Measurements from ENCODE around the gene ESPN. TPM values are rescaled to one million over a fixed set of nuclear protein-coding genes. Genes with fewer than 3 reads are reported as not detected.

Gene ESPN
- total RNA-seq, 1 donor from 2014 or later, result 0.66 TPM

DNA sequence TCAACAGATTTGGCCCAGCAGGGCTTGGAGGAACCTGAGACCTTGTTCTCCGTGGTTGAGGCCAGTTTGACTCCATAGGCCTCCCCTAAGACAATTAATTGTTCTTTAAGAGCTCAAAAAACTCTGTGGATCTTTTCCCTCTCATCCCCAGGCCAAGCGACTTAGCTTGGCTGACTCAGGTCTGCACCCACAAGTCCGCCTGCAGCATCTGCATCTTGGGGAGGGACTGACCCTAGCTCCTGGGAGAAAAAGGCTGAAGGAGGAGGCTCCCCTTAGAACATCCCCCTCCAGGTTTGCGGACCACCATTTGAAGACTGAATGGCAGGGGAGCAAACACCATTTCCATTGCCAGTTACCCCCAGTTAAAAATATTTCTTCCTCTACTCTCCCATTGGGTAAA is 3.3 kb upstream of the ESPN start:
- no peak for DNase-seq (ENCODE audit: low read depth)
- H3K36me3 Mint-ChIP-seq (ENCODE audit: low read depth, unreplicated experiment), result peaks cover 2% of the 10 kb centered on the region
- no peak overlapping the region for H3K4me3 Mint-ChIP-seq (ENCODE audit: unreplicated experiment)

DNA sequence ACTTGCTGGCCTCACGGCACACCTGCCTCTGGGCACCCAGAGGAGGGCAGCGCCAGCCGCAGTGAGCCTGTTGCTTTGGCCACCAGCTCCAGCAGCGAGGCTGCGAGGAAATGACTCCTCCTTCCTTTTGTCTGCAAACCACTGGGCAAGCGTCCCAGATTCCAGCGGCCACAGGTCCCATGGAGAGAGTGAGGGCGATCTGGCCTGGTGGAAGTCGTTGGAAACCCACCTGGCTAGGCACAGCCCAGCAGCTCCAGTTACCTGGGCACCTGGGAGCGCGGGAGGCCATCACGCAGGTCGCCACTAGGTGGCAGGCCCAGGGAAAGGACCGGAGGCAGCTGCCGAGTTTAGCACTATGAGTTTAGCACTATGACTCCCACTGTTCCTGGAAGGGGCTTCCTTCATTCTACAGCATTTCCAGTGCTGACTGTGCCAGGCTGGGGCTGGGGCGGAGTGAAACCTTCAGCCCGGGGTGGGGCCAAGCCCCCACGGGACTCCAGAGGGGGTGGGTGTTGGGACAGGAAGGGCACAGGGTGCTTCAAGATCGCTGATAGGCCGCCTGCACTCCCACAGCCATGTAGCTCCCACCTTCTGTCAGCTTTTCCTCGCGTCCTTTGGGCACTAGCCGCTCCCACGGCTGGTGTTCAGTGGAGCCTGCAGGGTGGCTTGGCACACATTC is 1.1 kb upstream of the ESPN start:
- Histone ChIP-seq H2AFZ (ENCODE audit: low read depth, low read length) (no peak overlapping the region), H3K9me3 (ENCODE audit: insufficient read depth, low read depth, low read length) (no peaks in the 10 kb centered on the region), H3K36me3 (ENCODE audit: insufficient read depth, low read length) (no peaks in the 10 kb centered on the region), H4K20me1 (ENCODE audit: insufficient read depth, low read length) (no peaks in the 10 kb centered on the region), H3K79me2 (ENCODE audit: insufficient read depth, low read length) (no peaks in the 10 kb centered on the region), H3K4me3 (ENCODE audit: insufficient read depth, low read depth, low read length) (no peak overlapping the region), H3K27me3 (ENCODE audit: insufficient read depth, low read length) (peaks cover 56% of the 10 kb centered on the region), H3K4me1 (ENCODE audit: insufficient read depth, low read length) (peaks cover 22% of the 10 kb centered on the region), H3K9ac (ENCODE audit: low read length) (no peak overlapping the region), H3K4me2 (ENCODE audit: low read length) (peak overlapping the region; percentile 22), H3K27ac (ENCODE audit: low read depth, low read length) (no peak overlapping the region)
- Mint-ChIP-seq H3K27me3 (ENCODE audit: low read depth, unreplicated experiment) (peaks cover 59% of the 10 kb centered on the region), H3K36me3 (ENCODE audit: low read depth, unreplicated experiment) (no peaks in the 10 kb centered on the region), H3K9me3 (ENCODE audit: unreplicated experiment) (no peaks in the 10 kb centered on the region), H3K27ac (ENCODE audit: unreplicated experiment) (peak overlapping the region; percentile 7), H3K4me3 (ENCODE audit: unreplicated experiment) (no peak overlapping the region), H3K4me1 (ENCODE audit: low read depth, unreplicated experiment) (no peaks in the 10 kb centered on the region)
- FAIRE-seq (no peak), DNase-seq (ENCODE audit: low read depth) (peak; percentile 48)
- TF ChIP-seq, protein P1, sequence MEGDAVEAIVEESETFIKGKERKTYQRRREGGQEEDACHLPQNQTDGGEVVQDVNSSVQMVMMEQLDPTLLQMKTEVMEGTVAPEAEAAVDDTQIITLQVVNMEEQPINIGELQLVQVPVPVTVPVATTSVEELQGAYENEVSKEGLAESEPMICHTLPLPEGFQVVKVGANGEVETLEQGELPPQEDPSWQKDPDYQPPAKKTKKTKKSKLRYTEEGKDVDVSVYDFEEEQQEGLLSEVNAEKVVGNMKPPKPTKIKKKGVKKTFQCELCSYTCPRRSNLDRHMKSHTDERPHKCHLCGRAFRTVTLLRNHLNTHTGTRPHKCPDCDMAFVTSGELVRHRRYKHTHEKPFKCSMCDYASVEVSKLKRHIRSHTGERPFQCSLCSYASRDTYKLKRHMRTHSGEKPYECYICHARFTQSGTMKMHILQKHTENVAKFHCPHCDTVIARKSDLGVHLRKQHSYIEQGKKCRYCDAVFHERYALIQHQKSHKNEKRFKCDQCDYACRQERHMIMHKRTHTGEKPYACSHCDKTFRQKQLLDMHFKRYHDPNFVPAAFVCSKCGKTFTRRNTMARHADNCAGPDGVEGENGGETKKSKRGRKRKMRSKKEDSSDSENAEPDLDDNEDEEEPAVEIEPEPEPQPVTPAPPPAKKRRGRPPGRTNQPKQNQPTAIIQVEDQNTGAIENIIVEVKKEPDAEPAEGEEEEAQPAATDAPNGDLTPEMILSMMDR (IDR thresholded peaks at IDR 0.05; ENCODE audit: insufficient read depth, low read depth, low read length), result peak; percentile 41
- no peak for TF ChIP-seq EZH2 (IDR thresholded peaks at IDR 0.05; ENCODE audit: insufficient read depth, low read length)

More for the DNA sequence above, 3.3 kb upstream of the ESPN start:
- H3K79me2 ChIP-seq (ENCODE audit: insufficient read depth, low read length), result no peaks in the 10 kb centered on the region
- Mint-ChIP-seq H3K4me1 (ENCODE audit: low read depth, unreplicated experiment) (no peaks in the 10 kb centered on the region), H3K27me3 (ENCODE audit: low read depth, unreplicated experiment) (peaks cover 61% of the 10 kb centered on the region), H3K27ac (ENCODE audit: unreplicated experiment) (peak overlapping the region; percentile 34), H3K9me3 (ENCODE audit: unreplicated experiment) (no peaks in the 10 kb centered on the region)
- H3K9me3 ChIP-seq (ENCODE audit: insufficient read depth, low read depth, low read length), result no peaks in the 10 kb centered on the region
- H3K4me2 ChIP-seq (ENCODE audit: low read length), result no peak overlapping the region
- peaks cover 73% of the 10 kb centered on the region for H3K27me3 ChIP-seq (ENCODE audit: insufficient read depth, low read length)
- FAIRE-seq, result no peak
- no peak overlapping the region for H3K9ac ChIP-seq (ENCODE audit: low read length)
- H3K36me3 ChIP-seq (ENCODE audit: insufficient read depth, low read length), result no peaks in the 10 kb centered on the region
- no peaks in the 10 kb centered on the region for H4K20me1 ChIP-seq (ENCODE audit: insufficient read depth, low read length)
- TF ChIP-seq, protein P1 (IDR thresholded peaks at IDR 0.05; ENCODE audit: insufficient read depth, low read depth, low read length), result no peak
- TF ChIP-seq EZH2 (IDR thresholded peaks at IDR 0.05; ENCODE audit: insufficient read depth, low read length), result no peak
- H3K4me3 ChIP-seq (ENCODE audit: insufficient read depth, low read depth, low read length), result no peak overlapping the region
- no peak overlapping the region for H2AFZ ChIP-seq (ENCODE audit: low read depth, low read length)
- H3K4me1 ChIP-seq (ENCODE audit: insufficient read depth, low read length), result peaks cover 22% of the 10 kb centered on the region
- H3K27ac ChIP-seq (ENCODE audit: low read depth, low read length), result no peak overlapping the region

DNA sequence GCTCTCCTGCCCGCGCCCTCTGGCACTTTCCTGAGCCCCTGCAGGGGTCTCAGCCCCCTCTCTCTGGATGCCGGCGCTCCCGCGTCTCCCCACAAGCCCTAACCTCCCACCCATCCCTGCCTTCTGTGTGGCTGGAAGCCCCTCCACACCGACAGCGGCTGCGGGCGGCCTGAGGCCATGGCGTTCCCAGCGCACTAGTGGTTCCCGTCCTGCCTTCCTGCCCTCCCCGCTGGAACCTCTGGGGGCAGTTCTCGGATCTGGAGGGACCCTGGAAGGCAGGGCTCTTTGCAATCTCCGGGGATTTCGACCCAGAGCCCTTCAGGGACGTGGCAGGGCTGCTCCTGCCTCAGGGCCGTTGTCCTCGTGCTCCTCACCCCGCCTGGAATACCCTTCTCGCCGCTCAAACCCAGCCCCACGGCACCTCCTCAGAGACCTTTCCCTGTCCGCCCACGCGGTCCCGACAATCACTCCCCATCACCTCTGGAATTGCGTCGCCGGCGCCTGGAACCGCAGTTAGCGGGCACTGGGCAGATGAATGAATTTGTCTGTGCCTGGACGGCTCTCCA is 493 bp upstream of the ESPN start:
- Histone ChIP-seq H3K4me3 (ENCODE audit: insufficient read depth, low read depth, low read length) (no peak overlapping the region), H3K79me2 (ENCODE audit: insufficient read depth, low read length) (no peaks in the 10 kb centered on the region), H3K4me2 (ENCODE audit: low read length) (peak overlapping the region; percentile 22), H3K9me3 (ENCODE audit: insufficient read depth, low read depth, low read length) (no peaks in the 10 kb centered on the region), H3K36me3 (ENCODE audit: insufficient read depth, low read length) (no peaks in the 10 kb centered on the region), H2AFZ (ENCODE audit: low read depth, low read length) (no peak overlapping the region), H3K4me1 (ENCODE audit: insufficient read depth, low read length) (peaks cover 22% of the 10 kb centered on the region), H4K20me1 (ENCODE audit: insufficient read depth, low read length) (no peaks in the 10 kb centered on the region), H3K27me3 (ENCODE audit: insufficient read depth, low read length) (peaks cover 56% of the 10 kb centered on the region), H3K27ac (ENCODE audit: low read depth, low read length) (no peak overlapping the region), H3K9ac (ENCODE audit: low read length) (no peak overlapping the region)
- H3K9me3 Mint-ChIP-seq (ENCODE audit: unreplicated experiment), result no peaks in the 10 kb centered on the region
- no peak overlapping the region for H3K4me3 Mint-ChIP-seq (ENCODE audit: unreplicated experiment)
- no peaks in the 10 kb centered on the region for H3K4me1 Mint-ChIP-seq (ENCODE audit: low read depth, unreplicated experiment)
- H3K27me3 Mint-ChIP-seq (ENCODE audit: low read depth, unreplicated experiment), result peaks cover 58% of the 10 kb centered on the region
- DNase-seq (ENCODE audit: low read depth) (no peak), FAIRE-seq (no peak)
- peak overlapping the region; percentile 7 for H3K27ac Mint-ChIP-seq (ENCODE audit: unreplicated experiment)
- TF ChIP-seq, protein P1 (IDR thresholded peaks at IDR 0.05; ENCODE audit: insufficient read depth, low read depth, low read length), result no peak
- peak; percentile 63 for TF ChIP-seq EZH2 (IDR thresholded peaks at IDR 0.05; ENCODE audit: insufficient read depth, low read length)
- H3K36me3 Mint-ChIP-seq (ENCODE audit: low read depth, unreplicated experiment), result no peaks in the 10 kb centered on the region
